Muscle layer of colon (tissue), 2 donors: ENCODE data around the gene MAPK8IP3.

Experiments used
- H3K27ac ChIP-seq: one replicate; pipeline ENCODE4 v1.7.0; 2013; ENCODE audit warnings: low read depth, mild to moderate bottlenecking, low read length, moderate library complexity
- H3K27me3 ChIP-seq, 2 donors: one replicate each; pipeline ENCODE4 v1.7.0; 2013; ENCODE audit warnings: low read length in 2 of 2, mild to moderate bottlenecking in 2 of 2; ENCODE audit not compliant: insufficient read depth in 2 of 2, control insufficient read depth in 1 of 2
- H3K36me3 ChIP-seq: one replicate; pipeline ENCODE4 v1.7.0; 2013; ENCODE audit warnings: mild to moderate bottlenecking, low read length; ENCODE audit not compliant: insufficient read depth
- H3K4me1 ChIP-seq: one replicate; pipeline ENCODE4 v1.7.0; 2013; ENCODE audit warnings: mild to moderate bottlenecking, low read length; ENCODE audit not compliant: insufficient read depth
- H3K4me3 ChIP-seq, 2 donors: one replicate each; pipeline ENCODE4 v1.7.0; 2013; ENCODE audit warnings: low read length in 2 of 2, low read depth in 1 of 2, mild to moderate bottlenecking in 1 of 2, moderate library complexity in 1 of 2
- H3K9ac ChIP-seq: one replicate; pipeline ENCODE4 v1.7.0; 2013; ENCODE audit warnings: low read length
- H3K9me3 ChIP-seq: one replicate; pipeline ENCODE4 v1.7.0; 2013; ENCODE audit warnings: mild to moderate bottlenecking, low read length
- donor health status: abdominal sarcoma.
- donor health status: Adenocarcinoma of cecum.

The MAPK8IP3 gene

GRCh38 chr16:1705688-1706385 is at the start of gene MAPK8IP3:
TSS of gene MAPK8IP3 (plus strand) at chr16:1706195. CDS start at chr16:1706340, 145 bp downstream.
- Histone ChIP-seq H3K9me3 (no peaks in the 10 kb centered on the region), H3K9ac (peak within 1 kb of the TSS; percentile 86), H3K27me3 (no peaks in the 10 kb centered on the region), H3K36me3 (peaks cover 9% of the 10 kb centered on the region), H3K4me3 (peak within 1 kb of the TSS; percentile 83 to 89), H3K4me1 (peaks cover 22% of the 10 kb centered on the region), H3K27ac (peak within 1 kb of the TSS; percentile 99)

- no peaks in the 10 kb centered on the region for H3K9me3 ChIP-seq
- no peak overlapping the region for H3K27ac ChIP-seq
- H3K9ac ChIP-seq: no peak overlapping the region
- no peaks in the 10 kb centered on the region for H3K4me1 ChIP-seq
- H3K27me3 ChIP-seq: no peaks in the 10 kb centered on the region
- H3K36me3 ChIP-seq: peaks cover 83% of the 10 kb centered on the region
- H3K4me3 ChIP-seq: no peak overlapping the region
These were observed 49.0 kb upstream of the MAPK8IP3 start for GRCh38 chr16:1656808-1657617.

DNA sequence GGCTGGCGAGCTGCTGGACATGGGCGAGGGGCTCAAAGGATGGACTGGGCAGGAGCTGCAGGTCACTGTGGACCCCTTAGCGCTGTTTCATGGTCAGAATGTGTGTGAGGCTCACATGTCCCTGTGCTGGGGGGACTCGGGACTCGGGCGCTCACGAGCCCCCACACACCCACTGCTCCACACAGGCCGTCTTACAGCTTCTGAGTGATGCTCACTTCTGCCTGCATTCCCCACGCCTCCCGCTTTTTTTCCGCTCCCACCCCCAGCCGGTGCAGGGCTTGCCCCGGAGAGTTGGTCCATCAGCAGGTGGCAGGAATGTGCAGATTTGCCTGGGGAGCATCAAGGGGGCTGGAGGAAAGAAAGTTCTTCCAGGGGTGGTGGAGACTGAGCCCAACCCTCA is 48.2 kb upstream of the MAPK8IP3 start:
- Histone ChIP-seq H3K4me1 (no peaks in the 10 kb centered on the region), H3K27ac (no peak overlapping the region), H3K9me3 (no peaks in the 10 kb centered on the region), H3K9ac (no peak overlapping the region), H3K36me3 (peaks cover 83% of the 10 kb centered on the region), H3K27me3 (no peaks in the 10 kb centered on the region), H3K4me3 (no peak overlapping the region)

GRCh38 chr16:1659031-1659430 is 47.0 kb upstream of the MAPK8IP3 start:
- Histone ChIP-seq H3K36me3 (peaks cover 88% of the 10 kb centered on the region), H3K9ac (no peak overlapping the region), H3K4me1 (no peaks in the 10 kb centered on the region), H3K27ac (no peak overlapping the region), H3K9me3 (no peaks in the 10 kb centered on the region), H3K27me3 (no peaks in the 10 kb centered on the region), H3K4me3 (no peak overlapping the region)

- no peak overlapping the region for H3K27ac ChIP-seq
- peaks cover 88% of the 10 kb centered on the region for H3K36me3 ChIP-seq
- H3K9ac ChIP-seq: no peak overlapping the region
- H3K4me1 ChIP-seq: no peaks in the 10 kb centered on the region
- no peaks in the 10 kb centered on the region for H3K9me3 ChIP-seq
- H3K4me3 ChIP-seq: no peak overlapping the region
- H3K27me3 ChIP-seq: no peaks in the 10 kb centered on the region
These were observed 44.2 kb upstream of the MAPK8IP3 start for GRCh38 chr16:1661826-1662225.

- H3K9ac ChIP-seq: no peak overlapping the region
- no peaks in the 10 kb centered on the region for H3K9me3 ChIP-seq
- H3K27me3 ChIP-seq: no peaks in the 10 kb centered on the region
- H3K4me3 ChIP-seq: no peak overlapping the region
- H3K4me1 ChIP-seq: no peaks in the 10 kb centered on the region
- H3K36me3 ChIP-seq: peaks cover 88% of the 10 kb centered on the region
- no peak overlapping the region for H3K27ac ChIP-seq
These were observed 43.5 kb upstream of the MAPK8IP3 start for GRCh38 chr16:1662543-1662942.

DNA sequence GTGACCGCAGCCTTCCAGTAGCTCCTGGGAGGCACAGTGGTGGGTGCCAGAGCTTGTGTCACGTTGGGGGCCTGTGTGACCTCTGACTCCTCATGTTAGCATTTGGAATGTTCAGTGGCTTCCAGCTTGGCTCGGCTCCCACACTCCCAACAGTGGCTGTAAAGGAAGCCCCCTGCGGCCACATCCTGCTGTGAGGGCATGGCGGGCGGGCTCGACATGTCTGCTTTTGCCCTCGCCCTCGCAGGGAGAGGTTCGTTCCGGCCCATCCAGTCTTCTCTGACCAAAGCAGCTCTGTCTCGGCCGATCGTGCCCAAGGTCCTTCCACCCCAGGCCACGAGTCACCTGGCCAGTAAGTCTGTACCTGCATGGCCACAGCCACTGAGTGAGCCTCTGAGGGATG is 40.2 kb upstream of the MAPK8IP3 start:
- H3K36me3 ChIP-seq: peaks cover 87% of the 10 kb centered on the region
- H3K27me3 ChIP-seq: no peaks in the 10 kb centered on the region
- no peak overlapping the region for H3K27ac ChIP-seq
- no peaks in the 10 kb centered on the region for H3K4me1 ChIP-seq
- no peak overlapping the region for H3K4me3 ChIP-seq
- H3K9ac ChIP-seq: no peak overlapping the region
- no peaks in the 10 kb centered on the region for H3K9me3 ChIP-seq

- H3K36me3 ChIP-seq: peaks cover 91% of the 10 kb centered on the region
- no peaks in the 10 kb centered on the region for H3K27me3 ChIP-seq
- H3K4me3 ChIP-seq: no peak overlapping the region
- no peaks in the 10 kb centered on the region for H3K9me3 ChIP-seq
- no peak overlapping the region for H3K9ac ChIP-seq
- H3K4me1 ChIP-seq: no peaks in the 10 kb centered on the region
- no peak overlapping the region for H3K27ac ChIP-seq
These were observed 39.7 kb upstream of the MAPK8IP3 start for GRCh38 chr16:1666316-1666715.

- H3K27me3 ChIP-seq: no peaks in the 10 kb centered on the region
These were observed 38.7 kb upstream of the MAPK8IP3 start for GRCh38 chr16:1667271-1667670.

GRCh38 chr16:1667916-1668315 is 38.1 kb upstream of the MAPK8IP3 start:
- no peak overlapping the region for H3K27ac ChIP-seq
- H3K9me3 ChIP-seq: no peaks in the 10 kb centered on the region
- no peaks in the 10 kb centered on the region for H3K4me1 ChIP-seq
- H3K4me3 ChIP-seq: no peak overlapping the region
- peaks cover 88% of the 10 kb centered on the region for H3K36me3 ChIP-seq
- no peaks in the 10 kb centered on the region for H3K27me3 ChIP-seq
- H3K9ac ChIP-seq: no peak overlapping the region

More at GRCh38 chr16:1667271-1667670, 38.7 kb upstream of the MAPK8IP3 start:
- H3K4me3 ChIP-seq: no peak overlapping the region
- H3K36me3 ChIP-seq: peaks cover 94% of the 10 kb centered on the region
- H3K9me3 ChIP-seq: no peaks in the 10 kb centered on the region
- H3K9ac ChIP-seq: no peak overlapping the region
- H3K27ac ChIP-seq: no peak overlapping the region
- no peaks in the 10 kb centered on the region for H3K4me1 ChIP-seq

- Histone ChIP-seq H3K9me3 (no peaks in the 10 kb centered on the region), H3K4me3 (no peak overlapping the region), H3K4me1 (no peaks in the 10 kb centered on the region), H3K27me3 (no peaks in the 10 kb centered on the region), H3K27ac (no peak overlapping the region), H3K36me3 (peaks cover 83% of the 10 kb centered on the region), H3K9ac (no peak overlapping the region)
These were observed 37.2 kb upstream of the MAPK8IP3 start for GRCh38 chr16:1668612-1669319.
